Measurements from ENCODE around the gene PCAT7.
"Not testable (repeated sequence)": the region's sequence is repeated elsewhere in the genome, so short reads cannot be mapped to it uniquely, and the experiment has no call there.

DNA sequence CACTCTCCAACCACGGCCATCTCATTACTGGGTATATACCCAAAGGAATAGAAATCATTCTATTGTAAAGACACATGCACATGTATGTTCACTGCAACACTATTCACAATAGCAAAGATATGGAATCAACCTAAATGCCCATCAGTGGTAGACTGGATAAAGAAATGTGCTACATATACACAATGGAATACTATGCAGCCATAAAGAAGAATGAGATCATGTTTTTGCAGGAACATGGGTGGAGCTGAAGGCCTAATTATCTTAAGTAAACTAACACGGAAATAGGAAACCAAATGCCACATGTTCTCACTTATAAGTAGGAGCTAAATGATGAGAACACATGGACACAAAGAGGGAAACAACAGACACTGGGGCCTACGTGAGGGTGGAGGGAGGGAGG lies 9.4 kb downstream of the PCAT7 start:
- TF ChIP-seq CTCF (IDR thresholded peaks at IDR 0.05; ENCODE audit: poor library complexity); EZH2 (IDR thresholded peaks at IDR 0.05; ENCODE audit: borderline replicate concordance): not testable (repeated sequence)
